ENCODE data around the gene BRD1.
"Not testable (repeated sequence)": the region's sequence is repeated elsewhere in the genome, so short reads cannot be mapped to it uniquely, and the experiment has no call there.

BRD1 gene

DNA sequence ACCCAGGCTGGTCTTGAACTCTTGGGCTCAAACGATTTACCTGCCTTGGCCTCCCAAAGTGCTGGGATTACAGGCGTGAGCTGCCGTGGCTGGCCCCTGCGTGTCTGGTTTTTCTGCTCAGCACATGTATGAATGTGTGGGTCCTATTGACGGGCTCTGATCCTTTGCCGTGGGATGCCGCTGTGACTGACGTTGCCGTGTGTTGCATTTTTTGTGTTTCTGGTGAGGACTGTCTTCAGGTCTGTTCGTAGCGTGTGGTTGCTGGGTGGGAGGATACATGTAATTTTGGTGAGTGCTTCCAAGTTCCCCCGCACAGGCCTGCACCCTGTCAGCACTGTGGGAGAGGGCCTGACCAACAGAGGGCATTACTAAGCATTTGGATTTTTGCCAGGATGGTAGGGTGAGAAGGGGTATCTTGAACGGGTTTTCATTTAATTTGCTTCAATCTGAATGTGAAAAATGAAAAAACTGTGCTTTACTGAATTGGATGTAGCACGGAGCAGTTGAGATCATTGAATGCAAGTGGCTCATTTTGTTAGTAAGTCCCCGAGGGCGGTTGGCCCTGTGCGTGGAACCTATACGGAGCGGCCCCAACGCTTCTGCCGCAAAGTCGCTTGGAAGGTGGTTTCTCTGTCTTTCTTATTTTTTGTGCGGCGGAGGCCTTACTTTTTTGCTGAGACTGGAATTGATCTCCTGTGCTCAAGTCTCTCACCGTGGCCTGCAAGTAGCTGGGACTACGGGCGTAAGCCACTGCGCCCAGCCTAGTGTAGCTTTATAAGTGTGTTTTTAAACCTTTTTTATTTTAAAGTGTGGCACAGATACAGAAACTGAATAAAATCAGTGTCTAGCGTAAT lies 34.2 kb upstream of the BRD1 start:
- Mint-ChIP-seq H3K4me1 (peaks cover 47% of the 10 kb centered on the region), H3K36me3 (ENCODE audit: low read depth) (peaks cover 23% of the 10 kb centered on the region), H3K4me3 (no peak overlapping the region), H3K9me3 (peaks cover 15% of the 10 kb centered on the region), H3K27ac (no peak overlapping the region), H3K27me3 (no peaks in the 10 kb centered on the region)
- ATAC-seq (no peak), DNase-seq (no peak)

DNA sequence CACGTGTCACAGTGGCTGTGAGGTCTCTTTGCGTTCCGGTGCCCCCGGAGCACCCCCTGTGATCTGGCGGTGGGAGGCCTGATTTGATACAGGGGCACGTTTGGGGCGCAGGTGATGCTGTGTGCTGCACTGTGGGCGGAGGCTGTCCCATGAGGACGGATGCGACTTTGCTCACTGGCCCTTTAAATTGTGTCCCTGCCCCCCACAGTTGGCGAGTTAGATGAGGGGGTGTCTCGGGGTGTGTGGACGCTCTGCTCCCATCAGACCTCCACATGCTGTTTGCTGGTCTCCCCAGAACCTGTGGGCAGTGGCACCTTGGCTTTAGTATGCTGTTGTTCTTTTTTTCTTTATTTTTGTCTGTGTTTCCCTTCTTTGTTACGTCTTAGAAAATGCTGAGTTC lies 31.2 kb upstream of the BRD1 start:
- Mint-ChIP-seq H3K9me3 (no peaks in the 10 kb centered on the region), H3K27ac (no peak overlapping the region), H3K4me1 (peaks cover 51% of the 10 kb centered on the region), H3K4me3 (no peak overlapping the region), H3K27me3 (no peaks in the 10 kb centered on the region), H3K36me3 (ENCODE audit: low read depth) (peaks cover 4% of the 10 kb centered on the region)
- DNase-seq (no peak), ATAC-seq (no peak)

DNA sequence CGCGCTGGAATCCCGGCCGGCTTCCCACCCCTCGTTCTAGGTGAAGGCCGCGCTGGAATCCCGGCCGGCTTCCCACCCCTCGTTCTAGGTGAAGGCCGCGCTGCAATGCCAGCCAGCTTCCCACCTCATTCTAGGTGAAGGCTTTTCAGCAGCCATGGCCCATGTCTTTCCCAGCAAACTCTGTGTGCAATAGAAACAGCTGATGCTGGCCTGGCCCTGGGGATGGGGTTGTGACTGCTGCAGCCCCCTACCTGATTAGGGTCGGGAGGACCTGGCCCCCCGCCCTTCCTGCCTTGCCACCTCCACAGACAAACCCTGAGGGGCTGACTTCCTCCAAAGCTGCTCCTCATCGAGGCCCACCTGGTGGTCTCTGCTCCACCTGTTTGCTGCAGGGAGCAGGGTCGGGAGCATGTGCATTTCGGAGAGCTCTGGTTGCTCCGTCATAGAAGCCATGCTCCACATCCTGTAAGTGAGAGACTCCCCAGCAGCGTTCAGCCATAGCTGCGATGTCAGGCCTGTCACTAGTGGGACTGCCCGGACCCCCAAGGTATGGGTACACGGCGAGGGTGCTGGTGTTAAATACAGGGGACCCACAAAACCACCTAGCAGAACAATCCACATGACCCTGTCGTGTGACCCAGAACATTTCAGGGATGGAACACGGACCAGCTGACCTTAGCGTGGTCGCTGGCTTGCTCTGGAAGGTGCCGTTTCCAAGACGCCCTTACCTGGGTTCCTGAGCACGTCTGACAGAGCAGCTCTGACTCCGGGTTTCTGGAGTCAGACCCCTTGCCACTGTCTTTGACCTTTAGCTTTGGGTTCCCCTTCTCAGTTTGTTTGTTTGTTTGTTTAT lies 29.3 kb upstream of the BRD1 start:
- Mint-ChIP-seq H3K4me1 (peaks cover 43% of the 10 kb centered on the region), H3K27me3 (no peaks in the 10 kb centered on the region), H3K36me3 (ENCODE audit: low read depth) (peaks cover 4% of the 10 kb centered on the region)

DNA sequence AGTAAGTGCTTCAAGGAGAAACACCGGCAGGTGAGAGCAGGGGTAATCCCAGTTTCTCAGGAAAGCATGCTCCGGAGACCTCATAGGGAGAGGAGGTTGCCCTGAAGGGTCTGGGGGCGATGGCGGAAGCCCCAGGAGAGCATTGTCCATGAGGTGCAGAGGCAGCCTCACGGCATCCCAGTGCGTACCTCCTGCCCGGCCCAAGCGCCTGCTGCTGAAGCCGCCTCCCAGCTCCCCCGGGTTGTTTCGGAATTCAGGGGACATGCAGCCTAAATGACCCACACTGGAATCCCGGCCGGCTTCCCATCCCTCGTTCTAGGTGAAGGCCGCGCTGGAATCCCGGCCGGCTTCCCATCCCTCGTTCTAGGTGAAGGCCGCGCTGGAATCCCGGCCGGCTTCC lies 28.7 kb upstream of the BRD1 start:
- Mint-ChIP-seq H3K36me3 (ENCODE audit: low read depth) (peaks cover 4% of the 10 kb centered on the region), H3K4me1 (peaks cover 42% of the 10 kb centered on the region), H3K4me3 (no peak overlapping the region), H3K27ac (no peak overlapping the region), H3K27me3 (peaks cover 4% of the 10 kb centered on the region), H3K9me3 (no peaks in the 10 kb centered on the region)
- ATAC-seq: no peak
- no peak for DNase-seq

More for the DNA sequence above, 29.3 kb upstream of the BRD1 start:
- H3K27ac Mint-ChIP-seq: no peak overlapping the region
- H3K9me3 Mint-ChIP-seq: no peaks in the 10 kb centered on the region
- no peak overlapping the region for H3K4me3 Mint-ChIP-seq
- DNase-seq (no peak), ATAC-seq (no peak)

DNA sequence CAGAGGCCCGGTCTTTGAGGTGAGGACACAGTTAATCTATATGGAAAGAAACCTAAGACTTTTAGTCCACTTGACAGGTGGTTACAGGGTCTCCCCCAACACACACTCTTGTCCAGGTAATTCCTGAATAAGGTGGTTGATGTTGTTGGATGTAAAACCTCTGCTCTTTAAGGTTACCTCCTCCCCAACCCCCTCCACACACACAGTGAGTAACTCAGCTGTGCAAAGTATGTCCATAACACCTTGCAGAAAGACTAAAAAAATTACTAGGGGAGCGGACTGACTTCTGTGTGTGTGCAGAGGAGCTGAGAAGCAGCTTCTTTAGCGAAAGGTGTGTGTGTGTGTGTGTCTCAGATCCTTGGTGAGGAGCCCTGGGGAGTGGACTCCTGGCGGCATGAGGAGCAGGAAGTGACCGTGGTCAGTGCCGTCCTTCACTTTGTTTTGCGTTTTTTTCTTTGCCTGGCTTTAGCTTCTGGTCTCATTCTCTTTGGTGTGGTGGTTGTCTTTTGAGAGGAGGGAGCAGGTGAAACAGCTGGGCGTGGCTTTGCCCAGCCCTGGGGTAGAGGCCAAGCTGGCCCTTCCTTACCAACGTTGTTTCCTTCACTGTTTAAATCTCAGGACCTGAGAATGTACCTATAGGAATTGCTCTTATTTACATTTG lies 27.7 kb upstream of the BRD1 start:
- no peak for ATAC-seq
- Mint-ChIP-seq H3K27me3 (peaks cover 13% of the 10 kb centered on the region), H3K9me3 (no peaks in the 10 kb centered on the region), H3K4me3 (peak overlapping the region; percentile 96), H3K27ac (peak overlapping the region; percentile 25), H3K4me1 (peaks cover 45% of the 10 kb centered on the region), H3K36me3 (ENCODE audit: low read depth) (peaks cover 4% of the 10 kb centered on the region)
- DNase-seq: no peak

DNA sequence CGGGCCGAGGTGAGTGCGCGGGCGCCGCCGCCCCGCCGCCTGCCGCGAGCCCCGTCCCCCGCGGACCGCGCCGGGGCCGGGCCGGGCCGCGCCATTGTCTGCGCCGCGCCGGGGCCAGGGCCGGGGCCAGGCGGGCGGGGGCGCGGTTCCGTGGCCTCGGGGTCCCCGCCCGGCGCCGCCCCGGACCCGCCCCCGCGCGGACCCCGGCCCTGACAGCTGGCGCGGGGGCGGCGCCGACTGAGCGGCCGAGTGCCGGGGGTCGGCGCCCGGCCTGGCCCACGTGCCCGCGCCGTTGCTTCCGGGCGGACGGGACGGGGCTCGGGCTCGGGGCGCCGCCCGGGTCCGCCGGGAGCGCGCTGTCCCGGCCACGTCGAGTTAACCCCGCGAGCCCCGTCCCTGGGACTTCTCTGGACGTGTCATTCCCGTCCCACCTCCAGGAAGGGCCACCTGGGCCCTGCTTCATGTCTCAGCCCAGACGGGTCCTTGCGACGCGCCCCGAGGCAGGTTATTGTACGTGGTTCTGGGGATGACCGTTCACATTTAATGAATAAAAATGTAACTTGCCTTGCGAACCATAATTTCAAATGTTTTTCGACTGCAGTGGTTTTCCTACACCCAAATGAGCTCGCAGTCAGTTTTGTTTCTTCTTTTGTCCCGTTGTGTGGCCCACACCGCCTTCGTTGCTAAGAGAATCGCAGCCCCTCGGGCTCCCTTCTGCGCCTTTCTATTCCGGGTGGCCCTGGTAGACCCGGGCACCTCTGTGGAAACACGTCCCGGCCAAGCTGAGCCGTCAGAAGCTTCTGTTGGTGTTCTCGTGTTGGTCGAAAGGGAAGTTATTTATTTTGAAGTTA lies 26.5 kb upstream of the BRD1 start:
- H3K4me1 Mint-ChIP-seq: peaks cover 45% of the 10 kb centered on the region
- peak overlapping the region; percentile 93 for H3K27ac Mint-ChIP-seq
- peak; percentile 21 for ATAC-seq
- H3K27me3 Mint-ChIP-seq: peaks cover 19% of the 10 kb centered on the region
- H3K9me3 Mint-ChIP-seq: no peaks in the 10 kb centered on the region
- DNase-seq: peak; percentile 36
- peak overlapping the region; percentile 96 for H3K4me3 Mint-ChIP-seq
- H3K36me3 Mint-ChIP-seq (ENCODE audit: low read depth): peaks cover 4% of the 10 kb centered on the region

DNA sequence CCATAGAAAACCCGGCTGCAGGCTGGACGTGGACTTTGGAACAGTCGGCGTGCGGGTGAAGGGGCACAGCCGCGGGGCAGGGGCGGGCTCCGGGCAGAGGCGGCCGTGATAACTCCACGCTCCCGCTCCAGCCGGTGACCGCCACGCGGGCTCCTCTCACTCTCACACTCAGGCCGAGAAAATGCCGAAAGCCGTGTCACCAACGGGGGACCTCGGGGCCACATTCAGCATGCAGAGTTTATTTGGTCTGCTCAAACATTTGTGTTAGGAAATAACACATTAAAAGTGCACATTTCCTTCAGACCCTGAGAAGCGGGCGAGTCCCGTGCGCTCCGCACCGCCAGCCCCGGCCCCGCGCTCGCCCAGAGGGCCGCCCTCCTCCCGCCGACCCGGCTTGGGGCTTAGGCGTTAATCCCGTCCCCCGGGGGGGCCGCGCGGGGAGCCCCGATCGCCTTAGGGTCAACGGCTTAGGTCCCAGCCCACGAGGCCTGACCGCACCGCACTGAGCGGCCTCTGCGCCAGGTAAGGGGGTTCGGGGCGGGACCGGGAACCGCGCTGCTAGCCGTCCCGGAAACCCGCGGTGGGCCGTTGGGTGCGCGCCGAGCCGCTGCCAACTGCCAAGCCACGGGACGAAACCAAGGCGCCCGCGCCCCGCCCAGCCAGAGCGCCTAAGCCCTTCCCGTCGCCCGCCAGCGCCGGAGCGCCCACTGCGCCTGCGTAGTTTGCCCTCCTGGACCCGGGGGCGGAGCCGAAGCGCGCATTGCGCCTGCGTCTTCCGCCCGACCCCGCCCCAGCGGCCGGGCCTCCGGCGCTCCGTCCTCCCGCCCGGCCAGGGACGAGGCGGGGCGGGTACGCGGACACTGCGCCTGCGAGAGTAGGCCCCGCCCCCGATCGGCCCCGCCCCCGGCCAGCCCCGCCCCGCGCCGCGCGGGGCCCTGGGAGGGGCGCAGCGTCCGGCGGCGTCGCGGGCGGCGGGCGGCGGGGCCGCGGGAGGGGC lies 25.5 kb upstream of the BRD1 start, which contains the start of gene ZBED4:
Gene ZBED4, plus strand, starts transcription at position 947 of the 997 bp plus-strand sequence. CDS start 29,819 bp downstream, outside the sequence.
- Mint-ChIP-seq H3K4me3 (peak within 1 kb of the TSS; percentile 96), H3K27me3 (peaks cover 20% of the 10 kb centered on the region), H3K9me3 (no peaks in the 10 kb centered on the region), H3K36me3 (ENCODE audit: low read depth) (peaks cover 4% of the 10 kb centered on the region), H3K27ac (peak within 1 kb of the TSS; percentile 93), H3K4me1 (peaks cover 39% of the 10 kb centered on the region)
- DNase-seq (peak; percentile 100), ATAC-seq (peak; percentile 85)

DNA sequence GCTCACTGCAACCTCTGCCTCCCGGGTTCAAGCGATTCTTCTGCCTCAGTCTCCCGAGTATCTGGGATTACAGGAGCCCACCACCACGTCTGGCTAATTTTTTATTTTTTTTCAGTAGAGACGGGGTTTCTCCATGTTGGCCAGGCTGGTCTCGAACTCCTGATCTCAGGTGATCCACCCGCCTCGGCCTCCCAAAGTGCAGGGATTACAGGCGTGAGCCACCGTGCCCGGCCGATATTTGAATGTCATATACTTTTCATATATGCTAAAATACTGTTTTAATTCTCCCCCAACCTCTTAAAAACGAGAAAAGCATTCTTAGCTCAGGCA lies 24.9 kb upstream of the BRD1 start:
- H3K4me3 Mint-ChIP-seq: peak overlapping the region; percentile 63
- H3K36me3 Mint-ChIP-seq (ENCODE audit: low read depth); H3K27ac Mint-ChIP-seq; ATAC-seq; H3K9me3 Mint-ChIP-seq; DNase-seq: not testable (repeated sequence)
- H3K4me1 Mint-ChIP-seq: peaks cover 40% of the 10 kb centered on the region
- H3K27me3 Mint-ChIP-seq: peaks cover 26% of the 10 kb centered on the region

DNA sequence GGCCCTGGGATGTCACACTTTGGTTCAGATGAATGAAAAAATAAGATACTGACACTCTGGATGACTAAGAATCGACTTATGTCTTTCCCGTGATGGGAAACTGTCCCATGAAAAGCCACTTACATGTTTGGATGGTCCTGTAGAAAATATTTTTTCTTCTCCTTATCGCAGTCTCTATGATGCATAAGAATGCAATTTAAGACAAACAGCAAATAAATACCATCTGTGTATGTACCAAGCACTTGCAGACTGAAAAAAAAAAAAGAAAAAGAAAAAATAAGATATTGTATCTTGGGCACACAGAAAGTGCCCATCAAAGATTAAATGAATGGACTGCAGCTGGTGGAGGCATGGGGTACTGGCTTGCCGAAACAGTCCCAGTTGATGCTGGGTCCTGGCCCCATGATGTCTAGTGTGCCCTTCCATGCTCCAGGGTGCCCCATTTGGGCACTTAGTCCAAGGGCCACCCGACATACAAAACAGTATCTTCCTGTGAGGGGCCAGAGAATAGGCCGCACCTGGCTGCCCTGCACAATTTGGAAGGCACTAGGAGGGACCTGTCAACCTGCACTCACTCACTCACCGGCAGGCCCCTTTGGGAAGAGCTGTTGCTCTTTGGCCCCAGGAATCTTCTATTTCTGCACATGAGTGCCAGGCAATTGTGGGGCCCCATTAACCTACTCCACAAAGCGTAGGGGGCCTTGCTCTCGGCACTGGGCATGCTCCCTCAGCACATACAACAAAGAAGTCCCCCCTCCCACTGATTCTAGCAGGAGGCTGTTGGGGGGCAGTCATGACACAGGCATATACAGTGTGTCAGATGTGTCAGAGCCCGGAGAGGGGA lies 23.5 kb upstream of the BRD1 start:
- peaks cover 33% of the 10 kb centered on the region for H3K27me3 Mint-ChIP-seq
- peaks cover 34% of the 10 kb centered on the region for H3K4me1 Mint-ChIP-seq
- peak overlapping the region; percentile 35 for H3K27ac Mint-ChIP-seq
- H3K36me3 Mint-ChIP-seq (ENCODE audit: low read depth): peaks cover 4% of the 10 kb centered on the region
- ATAC-seq: no peak
- no peak for DNase-seq
- no peaks in the 10 kb centered on the region for H3K9me3 Mint-ChIP-seq
- peak overlapping the region; percentile 54 for H3K4me3 Mint-ChIP-seq

DNA sequence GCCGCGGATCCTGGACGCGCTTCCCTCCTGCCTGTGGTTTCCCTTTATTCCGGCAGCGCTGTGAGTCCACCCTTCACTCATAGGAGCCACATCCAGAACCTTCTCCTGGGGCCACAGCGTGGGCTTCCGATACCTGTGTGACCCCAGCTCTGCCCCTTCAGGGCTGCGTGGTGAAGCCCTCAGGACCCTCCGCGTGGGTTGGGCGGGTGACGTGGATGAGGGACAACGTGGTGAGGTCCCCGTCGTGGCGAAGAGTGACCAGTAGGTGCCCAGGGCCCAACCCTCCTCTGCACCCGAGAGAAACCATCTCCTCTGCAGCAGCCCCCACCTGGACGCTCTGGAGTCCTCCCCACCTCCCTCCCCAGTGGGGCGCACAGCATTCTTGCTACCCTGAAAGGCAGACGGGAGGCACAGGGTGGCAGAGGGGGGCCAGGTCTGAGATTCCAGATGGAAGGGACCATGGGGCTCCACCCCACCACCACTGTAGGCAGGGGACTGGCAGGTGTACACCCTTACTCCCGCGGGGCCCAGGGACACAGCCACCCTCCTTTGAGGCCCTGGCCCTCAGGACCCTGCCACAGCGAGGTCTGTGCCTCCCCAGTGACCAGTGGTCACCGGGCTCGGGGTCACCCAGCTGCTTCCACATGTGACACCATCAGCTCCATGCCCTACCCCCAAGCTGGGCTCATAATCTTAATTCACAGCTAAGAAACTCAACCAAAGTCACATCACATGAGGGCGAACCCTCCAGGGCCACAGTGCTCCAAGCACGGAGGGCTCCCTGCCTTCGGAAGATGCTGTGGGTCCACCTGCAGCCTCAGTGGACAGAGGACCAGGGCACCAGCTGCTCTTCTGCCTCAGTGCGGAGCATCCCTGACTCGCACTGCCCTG lies 22.6 kb upstream of the BRD1 start:
- H3K4me3 Mint-ChIP-seq: peak overlapping the region; percentile 29
- peaks cover 4% of the 10 kb centered on the region for H3K36me3 Mint-ChIP-seq (ENCODE audit: low read depth)
- no peaks in the 10 kb centered on the region for H3K9me3 Mint-ChIP-seq
- H3K27ac Mint-ChIP-seq: no peak overlapping the region
- H3K4me1 Mint-ChIP-seq: peaks cover 25% of the 10 kb centered on the region
- peaks cover 33% of the 10 kb centered on the region for H3K27me3 Mint-ChIP-seq
- no peak for ATAC-seq
- DNase-seq: no peak

DNA sequence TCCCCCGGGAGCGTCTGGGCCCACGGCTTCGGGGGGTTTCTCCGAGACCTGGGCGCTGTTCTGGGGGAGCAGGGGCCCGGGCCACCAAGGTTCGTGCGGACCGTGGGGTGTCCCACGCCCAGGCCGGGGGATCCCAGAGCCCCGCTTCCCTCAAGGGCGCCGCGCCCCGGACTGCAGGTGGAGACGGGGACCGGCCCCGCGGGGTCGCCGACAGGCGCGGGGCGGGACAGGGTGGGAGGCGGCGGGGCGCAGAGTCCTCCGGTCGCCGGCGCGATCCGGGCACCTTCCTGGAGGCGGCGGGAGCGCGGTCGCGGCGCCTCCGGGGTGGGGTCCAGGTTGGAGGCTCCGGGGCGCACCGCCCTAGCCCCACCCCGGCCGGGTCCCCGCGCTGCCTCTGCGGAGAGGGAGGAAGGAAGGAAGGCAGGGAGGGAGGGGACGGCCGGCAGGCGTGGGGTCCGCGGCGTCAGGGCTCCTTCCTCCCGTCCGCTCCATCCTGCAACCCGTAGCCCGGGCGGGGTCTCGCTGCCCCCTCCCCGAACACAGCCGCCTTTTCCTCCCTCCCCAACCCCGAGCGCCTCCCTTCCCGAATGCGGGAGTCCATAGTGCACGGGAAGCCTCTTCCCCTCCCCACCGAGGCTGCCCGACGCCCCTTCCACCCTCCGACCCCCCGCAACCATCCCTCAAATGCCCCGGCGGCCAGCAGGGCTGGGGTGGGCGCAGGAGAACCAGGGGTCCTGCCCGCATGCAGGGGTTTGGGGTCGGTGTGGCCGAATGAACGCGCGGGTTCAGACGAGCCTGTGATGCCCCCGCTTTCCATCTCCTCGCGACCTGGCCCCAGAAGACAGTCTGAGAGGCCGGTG lies 21.7 kb upstream of the BRD1 start:
- no peak for DNase-seq
- H3K27me3 Mint-ChIP-seq: peaks cover 33% of the 10 kb centered on the region

More for the DNA sequence above, 21.7 kb upstream of the BRD1 start:
- Mint-ChIP-seq H3K27ac (no peak overlapping the region), H3K4me3 (peak overlapping the region; percentile 29), H3K36me3 (ENCODE audit: low read depth) (peaks cover under 1% of the 10 kb centered on the region), H3K9me3 (no peaks in the 10 kb centered on the region), H3K4me1 (peaks cover 16% of the 10 kb centered on the region)
- ATAC-seq: no peak
